GM12873 (cell line): ENCODE results near the gene GRID1.

Experiments
- CTCF ChIP-seq: IDR thresholded peaks from 2 replicates; pipeline ENCODE4 v1.5.1; 2012; ENCODE audit warnings: low read depth, mild to moderate bottlenecking, moderate library complexity, low read length, control low read depth; ENCODE audit not compliant: insufficient read depth; ENCODE audit errors: missing control alignments

GRID1 gene

DNA sequence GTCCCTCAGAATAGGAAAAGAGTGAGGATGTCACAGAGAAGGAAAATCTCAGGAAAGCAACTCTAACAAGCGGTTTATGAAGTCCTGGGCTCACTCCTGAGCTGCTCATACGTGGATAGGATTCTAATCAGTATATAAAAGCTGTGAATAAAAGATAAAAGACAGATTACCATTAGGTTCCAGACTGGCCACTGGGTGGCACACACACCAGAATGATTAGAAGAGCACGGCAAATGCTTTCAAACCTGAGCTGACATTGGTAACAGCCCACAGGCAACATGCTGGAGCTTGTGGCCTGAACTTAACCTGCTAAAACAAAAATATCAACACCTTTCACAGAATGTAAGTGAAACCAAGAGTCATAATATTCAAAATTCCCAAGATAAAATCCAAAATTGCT lies 370.8 kb downstream of the GRID1 start:
- peak; percentile 60 for TF ChIP-seq CTCF

DNA sequence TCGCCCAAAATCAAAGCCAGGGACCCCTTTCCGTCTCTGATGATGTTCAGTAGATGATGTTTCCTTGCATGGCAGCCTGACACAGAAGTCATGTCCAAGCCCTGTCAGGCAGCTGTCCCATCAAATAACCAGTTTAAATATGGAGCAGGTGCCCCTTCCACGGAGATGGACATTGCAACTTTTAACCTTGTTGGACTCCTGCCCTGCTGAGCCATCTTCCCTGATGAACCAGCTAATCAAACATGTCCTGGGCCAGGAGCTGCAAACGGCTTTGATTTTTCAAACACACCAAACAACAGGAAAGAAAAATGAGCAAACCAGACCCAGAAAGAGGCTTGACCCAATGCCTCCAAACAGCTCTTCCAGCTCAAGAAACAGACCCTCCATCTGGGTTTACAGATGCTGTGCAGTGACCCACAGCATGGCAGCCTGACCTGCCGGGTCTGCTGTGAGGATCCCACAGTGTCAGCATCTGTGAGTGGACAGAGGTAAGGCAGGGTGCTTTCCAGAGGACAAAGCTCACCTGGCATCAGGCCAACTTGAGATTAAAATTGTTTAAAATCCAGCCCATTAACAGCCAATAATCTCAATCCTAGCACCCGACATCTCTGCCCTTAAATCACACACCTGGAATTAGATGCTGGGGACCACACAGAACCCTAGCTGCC lies 372.6 kb downstream of the GRID1 start:
- no peak for TF ChIP-seq CTCF

- TF ChIP-seq CTCF = no peak
These were observed 373.5 kb downstream of the GRID1 start for GRCh38 chr10:85993140-85993539.

- no peak for TF ChIP-seq CTCF
These were observed 374.3 kb downstream of the GRID1 start for GRCh38 chr10:85992324-85992723.

- no peak for TF ChIP-seq CTCF
These were observed 379.8 kb downstream of the GRID1 start for GRCh38 chr10:85986777-85987176.

GRCh38 chr10:85983051-85983450 lies 383.5 kb downstream of the GRID1 start:
- no peak for TF ChIP-seq CTCF

GRCh38 chr10:85979598-85979997 lies 387.0 kb downstream of the GRID1 start:
- no peak for TF ChIP-seq CTCF
